ENCODE data around the gene AGPAT4.

The AGPAT4 gene

GRCh38 chr6:161266513-161267230 is 7.2 kb downstream of the AGPAT4 start:
- H3K4me2 ChIP-seq (ENCODE audit: insufficient read depth, low read length, poor library complexity, severe bottlenecking) = no peak overlapping the region
- H3K9me3 ChIP-seq (replicated peaks in 1 of 2; ENCODE audit: control insufficient read depth in 2 of 2, insufficient read depth in 1 of 2, low read depth in 1 of 2, low read length in 2 of 2) = peaks cover 0 to 9% of the 10 kb centered on the region in 2 donors
- H3K27ac ChIP-seq (replicated peaks; ENCODE audit: low read length) = no peak overlapping the region
- H4K8ac ChIP-seq (ENCODE audit: low read depth, low read length) = no peak overlapping the region
- no peak overlapping the region for H3K18ac ChIP-seq (ENCODE audit: low read length)
- H4K91ac ChIP-seq (ENCODE audit: low read depth, low read length, poor library complexity) = no peak overlapping the region
- H2BK15ac ChIP-seq (ENCODE audit: low read length) = no peak overlapping the region
- DNase-seq (ENCODE audit: low spot score) = no peak
- H2BK120ac ChIP-seq (ENCODE audit: low read depth, low read length) = no peak overlapping the region
- H3K14ac ChIP-seq (ENCODE audit: low read length) = no peak overlapping the region
- H3K9ac ChIP-seq (ENCODE audit: low read depth, low read length, poor library complexity) = no peak overlapping the region
- H3K27me3 ChIP-seq (ENCODE audit: control insufficient read depth in 3 of 3, insufficient read depth in 3 of 3, low read depth in 1 of 3, low read length in 3 of 3) = no peaks in the 10 kb centered on the region
- no peak overlapping the region for H2AFZ ChIP-seq (ENCODE audit: low read length)
- peaks cover 15 to 83% of the 10 kb centered on the region in 2 donors for H3K36me3 ChIP-seq (replicated peaks in 1 of 2; ENCODE audit: control insufficient read depth in 2 of 2, insufficient read depth in 2 of 2, low read length in 2 of 2)
- WGBS, 2 donors (ENCODE audit: extremely low coverage in 2 of 2, insufficient read length in 2 of 2, insufficient replicate concordance in 1 of 2) = no CpG with 5 or more reads among the region's 9 CpGs
- no peak overlapping the region for H2BK12ac ChIP-seq (ENCODE audit: low read length)
- peaks cover 10% of the 10 kb centered on the region for H3K79me1 ChIP-seq (ENCODE audit: low read depth, low read length)
- H3K4ac ChIP-seq (ENCODE audit: low read length) = no peak overlapping the region
- H2AK5ac ChIP-seq (ENCODE audit: low read depth, low read length) = no peak overlapping the region
- H2BK5ac ChIP-seq (ENCODE audit: low read length) = no peak overlapping the region
- peaks cover 4 to 22% of the 10 kb centered on the region in 2 donors for H3K4me1 ChIP-seq (ENCODE audit: control insufficient read depth in 2 of 2, insufficient read depth in 1 of 2, low read depth in 1 of 2, low read length in 2 of 2)
- no peak overlapping the region for H3K23ac ChIP-seq (ENCODE audit: low read depth, low read length, poor library complexity)
- no peak overlapping the region for H3K4me3 ChIP-seq (ENCODE audit: low read length in 2 of 2)

GRCh38 chr6:161265975-161266374 is 7.9 kb downstream of the AGPAT4 start:
- Histone ChIP-seq H3K27me3 (ENCODE audit: control insufficient read depth in 3 of 3, insufficient read depth in 3 of 3, low read depth in 1 of 3, low read length in 3 of 3) (no peaks in the 10 kb centered on the region), H3K23ac (ENCODE audit: low read depth, low read length, poor library complexity) (no peak overlapping the region), H3K36me3 (replicated peaks in 1 of 2; ENCODE audit: control insufficient read depth in 2 of 2, insufficient read depth in 2 of 2, low read length in 2 of 2) (peaks cover 18 to 85% of the 10 kb centered on the region in 2 donors), H3K79me1 (ENCODE audit: low read depth, low read length) (peaks cover 10% of the 10 kb centered on the region), H2BK120ac (ENCODE audit: low read depth, low read length) (no peak overlapping the region), H3K9me3 (replicated peaks in 1 of 2; ENCODE audit: control insufficient read depth in 2 of 2, insufficient read depth in 1 of 2, low read depth in 1 of 2, low read length in 2 of 2) (peaks cover 0 to 9% of the 10 kb centered on the region in 2 donors), H3K18ac (ENCODE audit: low read length) (no peak overlapping the region), H3K4ac (ENCODE audit: low read length) (no peak overlapping the region), H3K27ac (replicated peaks; ENCODE audit: low read length) (no peak overlapping the region), H3K4me3 (ENCODE audit: low read length in 2 of 2) (no peak overlapping the region), H4K8ac (ENCODE audit: low read depth, low read length) (no peak overlapping the region), H4K91ac (ENCODE audit: low read depth, low read length, poor library complexity) (no peak overlapping the region), H2AK5ac (ENCODE audit: low read depth, low read length) (no peak overlapping the region), H3K14ac (ENCODE audit: low read length) (no peak overlapping the region), H3K4me2 (ENCODE audit: insufficient read depth, low read length, poor library complexity, severe bottlenecking) (no peak overlapping the region), H2AFZ (ENCODE audit: low read length) (no peak overlapping the region), H2BK5ac (ENCODE audit: low read length) (no peak overlapping the region), H3K9ac (ENCODE audit: low read depth, low read length, poor library complexity) (no peak overlapping the region), H3K4me1 (ENCODE audit: control insufficient read depth in 2 of 2, insufficient read depth in 1 of 2, low read depth in 1 of 2, low read length in 2 of 2) (peaks cover 0 to 17% of the 10 kb centered on the region in 2 donors), H2BK15ac (ENCODE audit: low read length) (no peak overlapping the region), H2BK12ac (ENCODE audit: low read length) (no peak overlapping the region)
- WGBS, 2 donors (ENCODE audit: extremely low coverage in 2 of 2, insufficient read length in 2 of 2, insufficient replicate concordance in 1 of 2) = no CpG with 5 or more reads among the region's 7 CpGs
- DNase-seq (ENCODE audit: low spot score) = no peak

DNA sequence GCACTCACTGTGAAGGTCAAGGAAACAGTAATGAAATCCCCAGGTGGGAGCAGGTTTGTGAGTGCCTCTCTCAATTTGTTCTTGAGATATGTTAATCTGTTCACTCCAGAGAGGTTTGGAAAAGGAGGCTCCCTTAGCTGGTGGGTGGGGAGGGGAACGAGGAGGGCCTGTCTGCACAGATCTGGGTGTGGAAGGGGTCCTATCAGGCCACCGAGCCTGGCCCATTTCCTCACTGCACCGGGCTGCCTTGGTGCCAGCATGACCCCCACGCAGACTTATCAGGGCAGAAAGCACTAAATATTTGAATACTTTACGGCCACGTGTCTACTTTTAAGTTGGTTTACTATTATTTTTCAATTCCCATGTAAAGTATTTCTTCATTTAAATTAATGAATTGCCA is 8.3 kb downstream of the AGPAT4 start:
- Histone ChIP-seq H2BK12ac (ENCODE audit: low read length) (no peak overlapping the region), H3K9ac (ENCODE audit: low read depth, low read length, poor library complexity) (no peak overlapping the region), H2BK120ac (ENCODE audit: low read depth, low read length) (no peak overlapping the region), H2AFZ (ENCODE audit: low read length) (no peak overlapping the region), H3K4me1 (ENCODE audit: control insufficient read depth in 2 of 2, insufficient read depth in 1 of 2, low read depth in 1 of 2, low read length in 2 of 2) (peaks cover 0 to 20% of the 10 kb centered on the region in 2 donors), H2AK5ac (ENCODE audit: low read depth, low read length) (no peak overlapping the region), H3K14ac (ENCODE audit: low read length) (no peak overlapping the region), H3K79me1 (ENCODE audit: low read depth, low read length) (peaks cover 10% of the 10 kb centered on the region), H3K4ac (ENCODE audit: low read length) (no peak overlapping the region), H3K23ac (ENCODE audit: low read depth, low read length, poor library complexity) (no peak overlapping the region), H3K4me2 (ENCODE audit: insufficient read depth, low read length, poor library complexity, severe bottlenecking) (no peak overlapping the region), H4K91ac (ENCODE audit: low read depth, low read length, poor library complexity) (no peak overlapping the region), H3K9me3 (replicated peaks in 1 of 2; ENCODE audit: control insufficient read depth in 2 of 2, insufficient read depth in 1 of 2, low read depth in 1 of 2, low read length in 2 of 2) (peaks cover 0 to 9% of the 10 kb centered on the region in 2 donors), H2BK5ac (ENCODE audit: low read length) (no peak overlapping the region), H3K18ac (ENCODE audit: low read length) (peak overlapping the region; percentile 58), H3K27ac (replicated peaks; ENCODE audit: low read length) (no peak overlapping the region), H3K36me3 (replicated peaks in 1 of 2; ENCODE audit: control insufficient read depth in 2 of 2, insufficient read depth in 2 of 2, low read length in 2 of 2) (peaks cover 21 to 85% of the 10 kb centered on the region in 2 donors), H3K27me3 (ENCODE audit: control insufficient read depth in 3 of 3, insufficient read depth in 3 of 3, low read depth in 1 of 3, low read length in 3 of 3) (no peaks in the 10 kb centered on the region), H3K4me3 (ENCODE audit: low read length in 2 of 2) (no peak overlapping the region), H2BK15ac (ENCODE audit: low read length) (no peak overlapping the region), H4K8ac (ENCODE audit: low read depth, low read length) (no peak overlapping the region)
- no CpG with 5 or more reads among the region's 6 CpGs for WGBS, 2 donors (ENCODE audit: extremely low coverage in 2 of 2, insufficient read length in 2 of 2, insufficient replicate concordance in 1 of 2)
- no peak for DNase-seq (ENCODE audit: low spot score)

DNA sequence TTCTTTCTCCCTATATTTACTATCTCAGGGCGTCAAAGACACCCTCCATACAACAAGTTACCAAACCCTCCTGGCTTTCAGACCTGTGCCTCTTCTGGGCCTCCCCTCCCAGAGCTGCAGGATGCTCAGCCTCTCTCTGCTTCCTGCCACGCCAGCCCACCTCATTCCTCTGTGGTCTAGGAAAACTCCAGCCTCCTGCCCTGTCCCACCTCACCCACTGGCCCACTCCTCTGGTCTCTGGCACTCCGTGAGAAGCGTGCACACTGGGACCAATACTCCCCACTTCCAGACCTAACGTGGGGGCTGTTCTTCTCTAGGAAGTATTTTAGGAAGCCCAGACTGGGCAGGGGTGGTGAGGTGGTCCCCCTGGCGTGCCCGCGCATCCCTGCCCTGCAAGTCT is 9.7 kb downstream of the AGPAT4 start:
- Histone ChIP-seq H2BK15ac (ENCODE audit: low read length) (no peak overlapping the region), H3K23ac (ENCODE audit: low read depth, low read length, poor library complexity) (peak overlapping the region; percentile 5), H3K79me1 (ENCODE audit: low read depth, low read length) (peaks cover 10% of the 10 kb centered on the region), H4K91ac (ENCODE audit: low read depth, low read length, poor library complexity) (no peak overlapping the region), H3K4me1 (ENCODE audit: control insufficient read depth in 2 of 2, insufficient read depth in 1 of 2, low read depth in 1 of 2, low read length in 2 of 2) (peaks cover 4 to 26% of the 10 kb centered on the region in 2 donors), H4K8ac (ENCODE audit: low read depth, low read length) (no peak overlapping the region), H3K18ac (ENCODE audit: low read length) (peak overlapping the region; percentile 44), H3K27me3 (ENCODE audit: control insufficient read depth in 3 of 3, insufficient read depth in 3 of 3, low read depth in 1 of 3, low read length in 3 of 3) (no peaks in the 10 kb centered on the region), H2AFZ (ENCODE audit: low read length) (no peak overlapping the region), H3K9me3 (replicated peaks in 1 of 2; ENCODE audit: control insufficient read depth in 2 of 2, insufficient read depth in 1 of 2, low read depth in 1 of 2, low read length in 2 of 2) (peaks cover 0 to 9% of the 10 kb centered on the region in 2 donors), H2BK120ac (ENCODE audit: low read depth, low read length) (no peak overlapping the region), H3K36me3 (replicated peaks in 1 of 2; ENCODE audit: control insufficient read depth in 2 of 2, insufficient read depth in 2 of 2, low read length in 2 of 2) (peaks cover 22 to 86% of the 10 kb centered on the region in 2 donors), H2BK5ac (ENCODE audit: low read length) (peak overlapping the region; percentile 70), H3K4me2 (ENCODE audit: insufficient read depth, low read length, poor library complexity, severe bottlenecking) (no peak overlapping the region), H3K9ac (ENCODE audit: low read depth, low read length, poor library complexity) (no peak overlapping the region), H3K4ac (ENCODE audit: low read length) (no peak overlapping the region), H2AK5ac (ENCODE audit: low read depth, low read length) (no peak overlapping the region), H3K27ac (replicated peaks; ENCODE audit: low read length) (no peak overlapping the region), H3K14ac (ENCODE audit: low read length) (no peak overlapping the region), H3K4me3 (ENCODE audit: low read length in 2 of 2) (no peak overlapping the region), H2BK12ac (ENCODE audit: low read length) (no peak overlapping the region)
- no CpG with 5 or more reads among the region's 8 CpGs for WGBS, 2 donors (ENCODE audit: extremely low coverage in 2 of 2, insufficient read length in 2 of 2, insufficient replicate concordance in 1 of 2)
- DNase-seq (ENCODE audit: low spot score) = no peak

Data from neuronal stem cell (in vitro differentiated cells).